Esophagus (tissue), 2 donors: Measurements from ENCODE around the gene SSR4. TPM values are rescaled to one million over a fixed set of nuclear protein-coding genes. Genes with fewer than 3 reads are reported as not detected.

ENCODE experiments used
- H3K27ac ChIP-seq, 2 donors: one replicate each; pipeline ENCODE4 v1.5.1; 2013; ENCODE audit warnings: low read depth in 2 of 2, mild to moderate bottlenecking in 2 of 2, inconsistent platforms in 1 of 2, low read length in 1 of 2, moderate library complexity in 1 of 2
- H3K27me3 ChIP-seq, 2 donors: one replicate each; pipeline ENCODE4 v1.6.1; 2013; ENCODE audit warnings: low read length in 2 of 2, control low read depth in 1 of 2, mild to moderate bottlenecking in 1 of 2; ENCODE audit not compliant: insufficient read depth in 2 of 2, control insufficient read depth in 1 of 2
- H3K36me3 ChIP-seq, 2 donors: one replicate each; pipeline ENCODE4 v1.6.1; 2013; ENCODE audit warnings: low read length in 1 of 2; ENCODE audit not compliant: control insufficient read depth in 2 of 2, insufficient read depth in 2 of 2
- H3K4me1 ChIP-seq, 2 donors: one replicate each; pipeline ENCODE4 v1.6.1; 2013; ENCODE audit warnings: low read length in 1 of 2; ENCODE audit not compliant: control insufficient read depth in 2 of 2, insufficient read depth in 2 of 2
- H3K4me3 ChIP-seq, 2 donors: one replicate each; pipeline ENCODE4 v1.5.1; 2013; ENCODE audit warnings: low read length in 2 of 2, mild to moderate bottlenecking in 2 of 2, low read depth in 1 of 2, moderate library complexity in 1 of 2
- H3K9me3 ChIP-seq, 2 donors: one replicate each; pipeline ENCODE4 v1.6.1; 2013; ENCODE audit warnings: mild to moderate bottlenecking in 2 of 2, low read depth in 1 of 2, low read length in 1 of 2, moderate library complexity in 1 of 2; ENCODE audit not compliant: control insufficient read depth in 2 of 2, insufficient read depth in 1 of 2
- WGBS, 2 donors: extraction: QIAGEN DNeasy Blood & Tissue Kit; methylation state at CpG; one replicate each; pipeline ENCODE4 v1.1.7; 2013; 5-methylcytosine and 5-hydroxymethylcytosine counted together
- polyA plus RNA-seq, 2 donors: library from polyadenylated mRNA; stranded (reverse); fragments of 200-250 nt; gene quantifications; one replicate each; pipeline ENCODE4 v1.2.3, GENCODE V29; 2013
- donor health status: healthy with polysubstance abuse.
- donor health status: Bipolar disorder and iron deficiency.

SSR4 gene
- polyA plus RNA-seq, 2 donors, result 308 to 359 TPM

- WGBS, 2 donors, result 61 to 66% methylated on average over 16 to 21 of the region's 23 CpGs
- peaks cover 0 to 16% of the 10 kb centered on the region in 2 donors for H3K9me3 ChIP-seq
- peaks cover 0 to 4% of the 10 kb centered on the region in 2 donors for H3K4me1 ChIP-seq
- no peak overlapping the region for H3K4me3 ChIP-seq
- H3K36me3 ChIP-seq, result no peaks in the 10 kb centered on the region
- no peak overlapping the region for H3K27ac ChIP-seq
- peaks cover 0 to 2% of the 10 kb centered on the region in 2 donors for H3K27me3 ChIP-seq
Observed at GRCh38 chrX:153831429-153832150, 37.1 kb downstream of the SSR4 start.

- no peak overlapping the region for H3K27ac ChIP-seq
- H3K9me3 ChIP-seq, result peaks cover 0 to 16% of the 10 kb centered on the region in 2 donors
- H3K4me1 ChIP-seq, result peaks cover 0 to 4% of the 10 kb centered on the region in 2 donors
- no peaks in the 10 kb centered on the region for H3K36me3 ChIP-seq
- 79 to 90% methylated on average over 10 of the region's 10 CpGs for WGBS, 2 donors
- H3K4me3 ChIP-seq, result no peak overlapping the region
- peaks cover 0 to 2% of the 10 kb centered on the region in 2 donors for H3K27me3 ChIP-seq
Observed at GRCh38 chrX:153832728-153833127, 38.3 kb downstream of the SSR4 start.

GRCh38 chrX:153836921-153837320 lies 42.5 kb downstream of the SSR4 start:
- no peak overlapping the region for H3K27ac ChIP-seq
- H3K4me3 ChIP-seq, result no peak overlapping the region
- peaks cover 0 to 3% of the 10 kb centered on the region in 2 donors for H3K9me3 ChIP-seq
- WGBS, 2 donors, result 92% methylated on average over 6 of the region's 6 CpGs
- H3K4me1 ChIP-seq, result no peaks in the 10 kb centered on the region
- no peaks in the 10 kb centered on the region for H3K36me3 ChIP-seq
- no peaks in the 10 kb centered on the region for H3K27me3 ChIP-seq

- no peaks in the 10 kb centered on the region for H3K9me3 ChIP-seq
Observed at GRCh38 chrX:153844509-153845082, 50.1 kb downstream of the SSR4 start.

GRCh38 chrX:153845195-153845594 lies 50.7 kb downstream of the SSR4 start:
- H3K9me3 ChIP-seq, result no peaks in the 10 kb centered on the region
- no peak overlapping the region for H3K27ac ChIP-seq
- no peaks in the 10 kb centered on the region for H3K27me3 ChIP-seq
- no peaks in the 10 kb centered on the region for H3K36me3 ChIP-seq
- no peak overlapping the region for H3K4me3 ChIP-seq
- H3K4me1 ChIP-seq, result no peaks in the 10 kb centered on the region
- WGBS, 2 donors, result 35 to 40% methylated on average over 6 of the region's 6 CpGs

More at GRCh38 chrX:153844509-153845082, 50.1 kb downstream of the SSR4 start:
- H3K27me3 ChIP-seq, result no peaks in the 10 kb centered on the region
- no peak overlapping the region for H3K27ac ChIP-seq
- no peak overlapping the region for H3K4me3 ChIP-seq
- 32% methylated on average over 6 of the region's 6 CpGs for WGBS, 2 donors
- no peaks in the 10 kb centered on the region for H3K4me1 ChIP-seq
- no peaks in the 10 kb centered on the region for H3K36me3 ChIP-seq

GRCh38 chrX:153845842-153846241 lies 51.4 kb downstream of the SSR4 start:
- H3K4me3 ChIP-seq, result no peak overlapping the region
- no peaks in the 10 kb centered on the region for H3K36me3 ChIP-seq
- no peaks in the 10 kb centered on the region for H3K9me3 ChIP-seq
- no peaks in the 10 kb centered on the region for H3K27me3 ChIP-seq
- WGBS, 2 donors, result 14 to 23% methylated on average over 3 of the region's 3 CpGs
- H3K27ac ChIP-seq, result no peak overlapping the region
- H3K4me1 ChIP-seq, result no peaks in the 10 kb centered on the region

Other genes starting within 250 kb of the SSR4 start
- 10 to 100 TPM; 20.1 to 24.7 TPM for gene CCNQ, start 195.5 kb upstream of the SSR4 start, polyA plus RNA-seq
- gene DUSP9, start 147.5 kb upstream of the SSR4 start, polyA plus RNA-seq, result under 1 TPM; 0.18 to 0.46 TPM
- 1 to 10 TPM; 5.0 to 6.4 TPM for gene PNCK, start 120.9 kb upstream of the SSR4 start, polyA plus RNA-seq
- 10 to 100 TPM; 33.0 to 41.4 TPM for gene SLC6A8, start 106.7 kb upstream of the SSR4 start, polyA plus RNA-seq
- 100 to 1,000 TPM in 1 of 2 donors, 10 to 100 TPM in 1; 98.8 to 185 TPM for gene BCAP31, start 70.3 kb upstream of the SSR4 start, polyA plus RNA-seq
- 1 to 10 TPM; 1.8 to 2.9 TPM for gene ABCD1, start 69.8 kb upstream of the SSR4 start, polyA plus RNA-seq
- 10 to 100 TPM in 1 of 2 donors, 1 to 10 TPM in 1; 5.1 to 12.4 TPM for gene PLXNB3, start 30.4 kb upstream of the SSR4 start, polyA plus RNA-seq
- gene SRPK3, start 13.6 kb upstream of the SSR4 start, polyA plus RNA-seq, result under 1 TPM; 0.15 to 0.35 TPM
- gene IDH3G, start 293 bp upstream of the SSR4 start, polyA plus RNA-seq, result 10 to 100 TPM; 39.3 to 51.9 TPM
- 1 to 10 TPM; 2.3 to 4.0 TPM for gene PDZD4, start 35.9 kb downstream of the SSR4 start, polyA plus RNA-seq
- 1 to 10 TPM in 1 of 2 donors, under 1 TPM in 1; 0.88 to 1.4 TPM for gene L1CAM, start 91.5 kb downstream of the SSR4 start, polyA plus RNA-seq
- under 1 TPM; 0.45 to 0.68 TPM for gene AVPR2, start 110.0 kb downstream of the SSR4 start, polyA plus RNA-seq
- 10 to 100 TPM; 10.6 to 23.4 TPM for gene ARHGAP4, start 131.6 kb downstream of the SSR4 start, polyA plus RNA-seq
- gene NAA10, start 140.4 kb downstream of the SSR4 start, polyA plus RNA-seq, result 100 to 1,000 TPM in 1 of 2 donors, 10 to 100 TPM in 1; 86.6 to 104 TPM
- 1 to 10 TPM; 1.4 to 1.6 TPM for gene RENBP, start 150.0 kb downstream of the SSR4 start, polyA plus RNA-seq
- gene HCFC1, start 177.2 kb downstream of the SSR4 start, polyA plus RNA-seq, result 10 to 100 TPM; 13.0 to 15.9 TPM
- 1 to 10 TPM; 2.5 to 3.3 TPM for gene TMEM187, start 178.1 kb downstream of the SSR4 start, polyA plus RNA-seq
- 10 to 100 TPM; 58.8 to 61.8 TPM for gene IRAK1, start 225.2 kb downstream of the SSR4 start, polyA plus RNA-seq